Neural crest cell (in vitro differentiated cells): Measurements from ENCODE around the gene PTPRB. TPM values are rescaled to one million over a fixed set of nuclear protein-coding genes. Genes with fewer than 3 reads are reported as not detected.

Experiments used
- DNase-seq: peaks from one replicate; pipeline ENCODE4 v3.0.0; 2021; ENCODE audit warnings: low read depth, mixed read lengths, low spot score
- H3K27ac Mint-ChIP-seq: one replicate; pipeline ENCODE4 v1.8.0; 2021; ENCODE audit warnings: mild to moderate bottlenecking, mixed read lengths; ENCODE audit not compliant: unreplicated experiment
- H3K27me3 Mint-ChIP-seq: 2 replicates; pipeline ENCODE4 v1.8.0; 2021; ENCODE audit warnings: low read depth, mild to moderate bottlenecking, mixed read lengths
- H3K36me3 Mint-ChIP-seq: 2 replicates; pipeline ENCODE4 v1.8.0; 2021; ENCODE audit warnings: low read depth, mild to moderate bottlenecking, mixed read lengths
- H3K4me1 Mint-ChIP-seq: 2 replicates; pipeline ENCODE4 v1.8.0; 2021; ENCODE audit warnings: mixed read lengths
- H3K4me3 Mint-ChIP-seq: one replicate; pipeline ENCODE4 v1.8.0; 2021; ENCODE audit warnings: mild to moderate bottlenecking, mixed read lengths
- H3K9me3 Mint-ChIP-seq: 2 replicates; pipeline ENCODE4 v1.8.0; 2021; ENCODE audit warnings: mixed read lengths
- total RNA-seq: library from RNA; stranded (reverse); gene quantifications from 2 replicates; pipeline ENCODE4 v1.2.1, GENCODE V29; 2021
- TF ChIP-seq, protein P1 (sequence below): fragments of 200-600 bp; sonication (generic); conservative IDR thresholded peaks from 2 replicates; pipeline ENCODE4 v1.5.0; 2021; ENCODE audit warnings: antibody characterized with exemption, mild to moderate bottlenecking

PTPRB gene
- total RNA-seq, 1 donor from 2014 or later = 0.93 TPM

DNA sequence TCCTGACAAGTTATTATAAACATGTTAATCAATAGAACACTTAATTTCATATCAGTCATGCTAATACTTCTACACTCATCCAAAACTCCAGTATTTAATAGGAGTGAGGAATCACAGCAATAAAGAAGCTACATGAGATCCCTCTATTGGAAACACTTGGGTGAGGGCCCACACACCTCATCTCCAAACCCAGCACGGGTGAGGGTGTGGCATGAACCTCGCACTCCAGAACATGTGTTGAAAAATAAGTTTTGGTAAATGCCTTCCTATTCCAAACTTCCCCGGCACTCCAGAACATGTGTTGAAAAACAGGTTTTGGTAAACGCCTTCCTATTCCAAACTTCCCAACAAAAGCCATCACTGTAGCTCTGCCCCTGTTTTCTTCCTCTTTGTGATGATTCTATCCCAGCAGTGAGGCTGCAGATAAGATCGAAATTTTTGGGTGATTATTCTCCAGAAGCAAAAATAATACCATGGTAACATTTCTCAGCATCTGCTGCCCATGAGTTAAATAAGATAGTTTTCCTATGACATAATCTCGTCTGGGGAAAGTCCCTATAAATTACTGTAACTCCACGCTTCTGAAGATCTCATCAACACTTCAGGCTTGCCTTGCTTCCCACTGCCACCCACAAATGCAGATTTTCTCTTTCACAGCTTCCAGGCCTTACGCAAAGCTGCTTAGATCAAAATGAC lies 24.4 kb upstream of the PTPRB start:
- H3K27me3 Mint-ChIP-seq = no peaks in the 10 kb centered on the region
- H3K27ac Mint-ChIP-seq = no peak overlapping the region
- TF ChIP-seq, protein P1, sequence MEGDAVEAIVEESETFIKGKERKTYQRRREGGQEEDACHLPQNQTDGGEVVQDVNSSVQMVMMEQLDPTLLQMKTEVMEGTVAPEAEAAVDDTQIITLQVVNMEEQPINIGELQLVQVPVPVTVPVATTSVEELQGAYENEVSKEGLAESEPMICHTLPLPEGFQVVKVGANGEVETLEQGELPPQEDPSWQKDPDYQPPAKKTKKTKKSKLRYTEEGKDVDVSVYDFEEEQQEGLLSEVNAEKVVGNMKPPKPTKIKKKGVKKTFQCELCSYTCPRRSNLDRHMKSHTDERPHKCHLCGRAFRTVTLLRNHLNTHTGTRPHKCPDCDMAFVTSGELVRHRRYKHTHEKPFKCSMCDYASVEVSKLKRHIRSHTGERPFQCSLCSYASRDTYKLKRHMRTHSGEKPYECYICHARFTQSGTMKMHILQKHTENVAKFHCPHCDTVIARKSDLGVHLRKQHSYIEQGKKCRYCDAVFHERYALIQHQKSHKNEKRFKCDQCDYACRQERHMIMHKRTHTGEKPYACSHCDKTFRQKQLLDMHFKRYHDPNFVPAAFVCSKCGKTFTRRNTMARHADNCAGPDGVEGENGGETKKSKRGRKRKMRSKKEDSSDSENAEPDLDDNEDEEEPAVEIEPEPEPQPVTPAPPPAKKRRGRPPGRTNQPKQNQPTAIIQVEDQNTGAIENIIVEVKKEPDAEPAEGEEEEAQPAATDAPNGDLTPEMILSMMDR = no peak
- H3K4me3 Mint-ChIP-seq = no peak overlapping the region
- H3K4me1 Mint-ChIP-seq = peaks cover 12% of the 10 kb centered on the region
- H3K9me3 Mint-ChIP-seq = no peaks in the 10 kb centered on the region
- no peaks in the 10 kb centered on the region for H3K36me3 Mint-ChIP-seq
- no peak for DNase-seq

DNA sequence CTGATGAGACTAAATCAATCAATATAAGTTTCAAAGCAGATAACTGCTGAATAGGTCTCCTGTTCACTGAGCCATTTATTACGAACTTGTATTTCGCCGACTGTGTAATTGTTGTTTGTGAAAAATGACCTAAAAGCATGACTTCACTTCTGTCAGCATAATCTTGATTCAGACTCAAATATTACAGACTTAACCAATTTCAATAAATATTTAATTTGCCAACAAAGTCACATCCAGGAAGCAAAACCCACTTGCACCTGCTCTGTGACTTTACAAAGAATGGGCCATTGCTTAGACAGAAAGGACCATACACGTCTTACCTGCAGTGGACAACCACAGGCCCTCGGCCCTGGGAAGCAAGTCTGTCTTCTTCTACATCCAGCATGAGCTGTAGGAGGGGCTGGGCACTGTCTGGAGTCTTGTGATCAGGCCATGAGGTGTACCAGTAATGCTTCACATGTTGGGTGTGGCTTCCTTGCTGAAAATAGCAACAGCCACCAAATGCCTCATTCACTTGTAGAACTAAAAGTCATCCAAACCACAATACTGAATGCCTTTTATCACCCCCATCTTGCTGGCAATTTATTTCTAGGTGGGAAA lies 23.5 kb upstream of the PTPRB start:
- Mint-ChIP-seq H3K4me3 (no peak overlapping the region), H3K4me1 (peaks cover 12% of the 10 kb centered on the region), H3K36me3 (no peaks in the 10 kb centered on the region), H3K27me3 (no peaks in the 10 kb centered on the region), H3K27ac (no peak overlapping the region), H3K9me3 (no peaks in the 10 kb centered on the region)
- DNase-seq = no peak
- TF ChIP-seq, protein P1 = no peak

DNA sequence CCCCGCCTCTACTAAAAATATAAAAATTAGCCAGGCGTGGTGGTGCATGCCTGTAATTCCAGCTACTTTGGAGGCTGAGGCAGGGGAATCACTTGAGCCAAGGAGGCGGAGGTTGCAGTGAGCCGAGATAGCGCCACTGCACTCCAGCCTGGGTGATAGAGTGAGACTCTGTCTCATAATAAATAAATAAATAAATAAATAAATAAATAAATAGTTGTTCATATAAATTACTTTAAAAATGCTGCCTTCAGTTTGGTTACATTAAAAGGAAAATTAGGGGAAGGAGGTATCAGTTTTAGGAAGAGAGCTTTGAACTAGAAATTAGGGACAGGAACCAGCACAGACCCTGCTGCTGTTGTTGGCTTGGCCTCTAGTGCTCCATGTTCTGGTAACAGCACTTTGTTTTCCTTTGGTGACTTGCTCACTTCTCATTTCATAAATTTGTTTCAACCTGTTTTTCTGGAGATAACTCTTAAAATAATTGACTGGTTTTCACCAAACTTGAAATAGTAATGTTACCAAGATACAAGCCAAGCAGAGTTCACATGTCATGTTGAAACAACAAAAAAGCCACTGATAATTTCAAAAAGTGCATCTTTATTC lies 22.9 kb upstream of the PTPRB start:
- H3K4me1 Mint-ChIP-seq = peaks cover 12% of the 10 kb centered on the region
- DNase-seq = no peak
- no peaks in the 10 kb centered on the region for H3K9me3 Mint-ChIP-seq
- H3K4me3 Mint-ChIP-seq = no peak overlapping the region
- H3K27me3 Mint-ChIP-seq = no peaks in the 10 kb centered on the region
- H3K36me3 Mint-ChIP-seq = no peaks in the 10 kb centered on the region
- H3K27ac Mint-ChIP-seq = no peak overlapping the region
- TF ChIP-seq, protein P1 = no peak

DNA sequence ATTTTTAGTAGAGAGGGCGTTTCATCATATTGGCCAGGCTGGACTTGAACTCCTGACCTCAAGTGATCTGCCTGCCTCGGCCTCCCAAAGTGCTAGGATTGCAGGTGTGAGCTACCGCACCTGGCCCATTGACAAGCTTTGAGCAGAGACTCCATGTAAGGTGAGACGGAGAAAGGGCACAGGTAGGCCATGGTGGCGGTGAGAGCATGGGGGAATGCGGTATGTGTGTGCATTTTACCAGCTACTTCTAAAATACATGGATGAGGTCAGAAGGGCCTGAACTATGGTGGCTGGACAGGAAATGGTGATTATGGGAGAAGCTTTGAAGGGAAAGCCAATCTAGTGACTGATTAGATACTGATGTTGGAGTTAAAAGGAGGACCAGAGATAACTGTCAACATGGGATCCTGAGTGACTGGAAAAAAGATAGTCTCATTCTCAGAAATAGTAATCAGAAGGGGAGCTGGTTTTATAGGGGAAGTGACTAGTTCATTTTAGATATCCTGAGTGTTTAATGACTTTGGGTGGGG lies 21.9 kb upstream of the PTPRB start:
- Mint-ChIP-seq H3K4me3 (no peak overlapping the region), H3K27ac (no peak overlapping the region), H3K36me3 (no peaks in the 10 kb centered on the region), H3K27me3 (no peaks in the 10 kb centered on the region), H3K4me1 (peaks cover 4% of the 10 kb centered on the region), H3K9me3 (no peaks in the 10 kb centered on the region)
- TF ChIP-seq, protein P1 = no peak
- DNase-seq = no peak

DNA sequence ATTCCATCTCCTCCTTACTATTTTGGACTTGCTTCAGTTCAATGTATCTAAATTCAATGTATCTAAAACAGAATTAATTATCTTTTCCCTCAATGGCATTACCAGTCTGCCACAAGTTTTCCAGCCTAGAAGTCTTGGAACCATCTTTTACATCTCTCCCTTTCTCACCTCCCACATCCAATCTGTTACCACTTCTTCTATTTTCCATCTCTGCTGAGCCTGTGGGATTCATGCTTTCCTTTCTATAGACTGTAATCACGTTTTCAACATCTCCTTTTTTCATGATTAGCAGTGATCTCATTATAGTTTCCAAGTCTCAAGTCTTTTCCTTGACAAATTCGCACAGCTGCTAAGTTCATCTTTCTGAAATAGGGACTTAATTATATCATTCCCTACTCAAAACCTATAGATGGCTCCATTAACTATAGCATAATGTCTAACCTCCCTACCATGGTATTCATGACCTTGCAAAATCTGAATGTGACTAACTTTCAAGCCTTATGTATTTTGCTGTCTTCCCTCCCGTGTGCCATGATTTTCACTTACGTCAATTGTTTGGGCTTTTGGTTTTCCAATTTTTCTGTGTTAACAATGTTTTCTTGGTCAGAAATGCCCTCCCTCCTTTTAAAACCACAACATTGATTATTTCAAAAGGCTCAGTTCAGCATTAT lies 20.5 kb upstream of the PTPRB start:
- Mint-ChIP-seq H3K4me3 (no peak overlapping the region), H3K9me3 (no peaks in the 10 kb centered on the region), H3K4me1 (no peaks in the 10 kb centered on the region), H3K36me3 (no peaks in the 10 kb centered on the region), H3K27me3 (no peaks in the 10 kb centered on the region), H3K27ac (no peak overlapping the region)
- TF ChIP-seq, protein P1 = no peak
- no peak for DNase-seq
